GM12878 (cell line): ENCODE data around the gene LIPA. TPM values are rescaled to one million over a fixed set of nuclear protein-coding genes. Genes with fewer than 3 reads are reported as not detected.

Source experiments
- ATAC-seq: fragments of 200-7000 bp; cut with Tn5 transposase; 3 replicates; pipeline ENCODE4 v1.9.1; 2020; ENCODE audit warnings: mild to moderate bottlenecking, moderate library complexity
- BruUV-seq: library from RNA; stranded (reverse); fragments of 400-500 nt; replicated peaks from 2 replicates; lab custom pipeline; 2021; lab: Mats Ljungman, UMichigan
- CTCF ChIA-PET: fragments of 300-600 bp; sonication (Branson Sonifier 250); formaldehyde crosslinking; extraction: SDS; loops from one replicate; lab custom pipeline; 2021; ENCODE audit warnings: inconsistent platforms; lab: Yijun Ruan, JAX
- POLR2A ChIA-PET: fragments of 350-600 bp; formaldehyde crosslinking; extraction: SDS; loops from one replicate; lab custom pipeline; 2021; ENCODE audit warnings: inconsistent platforms; lab: Charles Lee
- RAD21 ChIA-PET: fragments of 300-600 bp; sonication (Branson Sonifier 250); formaldehyde crosslinking; loops from one replicate; lab custom pipeline; 2023; ENCODE audit warnings: antibody characterized with exemption; ENCODE audit not compliant: unreplicated experiment; lab: Charles Lee
- SMC1A ChIA-PET: fragments of 300-600 bp; sonication (Branson Sonifier 250); formaldehyde crosslinking; loops from one replicate; lab custom pipeline; 2023; ENCODE audit not compliant: unreplicated experiment, uncharacterized antibody; lab: Charles Lee
- DNase-seq: peaks from one replicate; pipeline ENCODE4 v3.0.0-alpha.2; 2011; ENCODE audit warnings: low read depth, low spot score
- FAIRE-seq: peaks from 3 replicates; lab custom pipeline; 2011; peaks lifted over from hg19 to GRCh38; lab: Jason Lieb, UNC
- H2AFZ ChIP-seq: 2 replicates; pipeline ENCODE4 v1.6.0; 2011; ENCODE audit warnings: low read depth, low read length, control low read depth; ENCODE audit not compliant: control insufficient read depth
- H3K27ac ChIP-seq: 2 replicates; pipeline ENCODE4 v1.5.1; 2011; ENCODE audit warnings: control low read depth; ENCODE audit not compliant: control insufficient read depth, insufficient read depth
- H3K27me3 ChIP-seq, 2 experiments: replicated peaks in 1 of 2; 2 replicates each; pipeline versions ENCODE4 v1.6.0 to v1.6.1; 2011; ENCODE audit warnings: low read length in 1 of 2; ENCODE audit not compliant: control insufficient read depth in 2 of 2, insufficient read depth in 2 of 2
- H3K36me3 ChIP-seq, 2 experiments: 2 replicates each; pipeline ENCODE4 v1.5.1; 2011; ENCODE audit warnings: low read length in 1 of 2; ENCODE audit not compliant: control insufficient read depth in 2 of 2, insufficient read depth in 2 of 2
- H3K4me1 ChIP-seq: 2 replicates; pipeline ENCODE4 v1.6.1; 2011; ENCODE audit warnings: mild to moderate bottlenecking, low read length, moderate library complexity, mixed read lengths; ENCODE audit not compliant: control insufficient read depth, insufficient read depth
- H3K4me2 ChIP-seq: 2 replicates; pipeline ENCODE4 v1.6.0; 2011; ENCODE audit warnings: control low read depth; ENCODE audit not compliant: control insufficient read depth, insufficient read depth
- H3K4me3 ChIP-seq: fragments of 200-600 bp; sonication (generic); 2 replicates; pipeline ENCODE4 v1.5.1; 2016
- H3K79me2 ChIP-seq: 2 replicates; pipeline ENCODE4 v1.6.0; 2011; ENCODE audit warnings: low read length; ENCODE audit not compliant: control insufficient read depth, insufficient read depth
- H3K9ac ChIP-seq: 2 replicates; pipeline ENCODE4 v1.8.0; 2011; ENCODE audit warnings: low read length, control low read depth, mixed read lengths; ENCODE audit not compliant: control insufficient read depth, insufficient read depth
- H3K9me3 ChIP-seq: replicated peaks from 3 replicates; pipeline ENCODE4 v1.5.1; 2011; ENCODE audit warnings: mild to moderate bottlenecking, low read length; ENCODE audit not compliant: control insufficient read depth, insufficient read depth
- H4K20me1 ChIP-seq: 2 replicates; pipeline ENCODE4 v1.6.0; 2011; ENCODE audit not compliant: control insufficient read depth, insufficient read depth
- ATF2 ChIP-seq: IDR thresholded peaks from 2 replicates; pipeline ENCODE4 v1.6.1; 2012; ENCODE audit warnings: low read length, inconsistent platforms
- ATF3 ChIP-seq: IDR thresholded peaks from 2 replicates; pipeline ENCODE4 v1.6.1; 2011; ENCODE audit warnings: low read depth, mild to moderate bottlenecking, low read length, moderate library complexity, borderline replicate concordance; ENCODE audit errors: extremely low read depth
- BRCA1 ChIP-seq: IDR thresholded peaks from 2 replicates; pipeline ENCODE4 v1.6.1; 2011; ENCODE audit warnings: low read depth, low read length, improper control_type of control experiment
- CBX3 ChIP-seq: fragments of 200-600 bp; sonication (generic); IDR thresholded peaks from 2 replicates; pipeline ENCODE4 v1.6.1; 2016; ENCODE audit warnings: low read depth, borderline replicate concordance
- EGR1 ChIP-seq, 2 experiments: IDR thresholded peaks; 1 replicate in 1 of 2; 2 replicates in 1 of 2; pipeline ENCODE4 v1.6.1; 2011 to 2012; ENCODE audit warnings: low read depth in 2 of 2, low read length in 2 of 2, borderline replicate concordance in 1 of 2, mild to moderate bottlenecking in 1 of 2, moderate library complexity in 1 of 2
- EZH2 ChIP-seq: IDR thresholded peaks from 2 replicates; pipeline ENCODE4 v1.6.1; 2012; ENCODE audit warnings: low read depth, mild to moderate bottlenecking, control low read depth, inconsistent platforms, low read length, borderline replicate concordance; ENCODE audit not compliant: control insufficient read depth
- IRF3 ChIP-seq: fragments of 450-650 bp; IDR thresholded peaks from 2 replicates; pipeline ENCODE4 v1.6.1; 2014; ENCODE audit warnings: mild to moderate bottlenecking
- MAX ChIP-seq: IDR thresholded peaks from 2 replicates; pipeline ENCODE4 v1.6.1; 2012; ENCODE audit warnings: low read depth, low read length, improper control_type of control experiment
- NFXL1 ChIP-seq: fragments of 450-650 bp; IDR thresholded peaks from 2 replicates; pipeline ENCODE4 v1.6.1; 2017; ENCODE audit warnings: antibody characterized with exemption, mild to moderate bottlenecking, borderline replicate concordance
- NFYA ChIP-seq: IDR thresholded peaks from 2 replicates; pipeline ENCODE4 v1.6.1; 2011; ENCODE audit warnings: low read depth, mild to moderate bottlenecking, low read length, improper control_type of control experiment, borderline replicate concordance
- NFYB ChIP-seq: IDR thresholded peaks from 2 replicates; pipeline ENCODE4 v1.6.1; 2011; ENCODE audit warnings: low read depth, mild to moderate bottlenecking, low read length, improper control_type of control experiment, moderate library complexity; ENCODE audit not compliant: insufficient read depth
- NR2F1 ChIP-seq: fragments of 450-650 bp; conservative IDR thresholded peaks from 2 replicates; pipeline ENCODE4 v1.6.1; 2017; ENCODE audit warnings: mild to moderate bottlenecking
- REST ChIP-seq: IDR thresholded peaks from 2 replicates; pipeline ENCODE4 v1.6.1; 2012; ENCODE audit warnings: mild to moderate bottlenecking, low read depth, low read length
- SPI1 ChIP-seq: IDR thresholded peaks from 2 replicates; pipeline ENCODE4 v1.6.1; 2011; ENCODE audit warnings: low read depth, mild to moderate bottlenecking, low read length, moderate library complexity, borderline replicate concordance; ENCODE audit not compliant: insufficient read depth
- in situ Hi-C: fragments of 300-500 bp; cut with MboI; formaldehyde crosslinking; loops from 9 replicates; pipeline ENCODE4 v1.14.3; 2018; ENCODE audit warnings: mixed read lengths
- intact Hi-C: fragments of 100-400 bp; cut with micrococcal nuclease; formaldehyde crosslinking; loops from one replicate; pipeline ENCODE4 v1.14.2; 2022; ENCODE audit not compliant: unreplicated experiment
- polyA plus RNA-seq, 11 experiments: library from polyadenylated mRNA; depleted of rRNA in 4 of 11; unstranded in 6 of 11; stranded (reverse) in 5 of 11; fragments of >200 nt; fragmentation: Nextera tagmentation in 4 of 11; fragmentation: Illumina TruSeq in 1 of 11; extraction: Ambion mirVana in 4 of 11; extraction: Trizol in 1 of 11; gene quantifications; 1 replicate in 1 of 11; 2 replicates in 10 of 11; pipeline versions ENCODE4 v1.2.1 to v1.2.3, GENCODE V29; 2011 to 2016; ENCODE audit warnings: inconsistent platforms in 2 of 11, missing spikeins in 2 of 11, low read depth in 1 of 11
- total RNA-seq, 4 experiments: library from RNA; depleted of rRNA in 3 of 4; stranded (reverse); fragments of >200 nt in 3 of 4; fragmentation: Illumina TruSeq in 1 of 4; extraction: Trizol in 1 of 4; gene quantifications; 2 replicates each; pipeline versions ENCODE4 v1.2.1 to v1.2.3, GENCODE V29; 2013 to 2021

The LIPA gene
- total and polyA plus RNA-seq, 10 of the 15 experiments (the other 5 are each of a cell fraction or from before 2014, with no cell fraction given) = 31.1 to 50.3 (median 39.5) TPM

- intact Hi-C loops (no loop called here), in situ Hi-C loops (no loop called here)
- no peak overlapping the region for H3K4me2 ChIP-seq
- H2AFZ ChIP-seq = no peak overlapping the region
- ChIA-PET CTCF (interaction anchor here (0.6 to 1.0 kb wide), 2 partner anchors 33 to 42 kb away, joined by 3 read pairs; no protein-coding TSS in a partner anchor), SMC1A (interaction anchor here (1.5 kb wide), 1 partner anchor 236 kb away, joined by 5 read pairs; no protein-coding TSS in a partner anchor), RAD21 (no interaction called here), POLR2A (no interaction called here)
- peaks cover 2 to 5% of the 10 kb centered on the region in 2 experiments; a peak in 2 of 4 replicates for H3K27me3 ChIP-seq
- no TSS peak for BruUV-seq
- H4K20me1 ChIP-seq = no peaks in the 10 kb centered on the region
- FAIRE-seq (no peak), ATAC-seq (no peak), DNase-seq (no peak)
- H3K4me1 ChIP-seq = no peaks in the 10 kb centered on the region
- TF ChIP-seq MAX (no peak), CBX3 (no peak), BRCA1 (no peak), EZH2 (no peak), ATF2 (no peak), SPI1 (no peak), ATF3 (no peak), NR2F1 (no peak), NFYA (no peak), EGR1 (IDR thresholded peaks at IDR 0.05; ENCODE audit: borderline replicate concordance in 1 of 2, low read depth in 2 of 2, low read length in 2 of 2) (no peak), IRF3 (no peak), NFXL1 (no peak), NFYB (no peak), REST (no peak)
- H3K27ac ChIP-seq = no peak overlapping the region
- no peak overlapping the region for H3K4me3 ChIP-seq
- H3K9ac ChIP-seq = no peak overlapping the region
- no peaks in the 10 kb centered on the region for H3K9me3 ChIP-seq
- no peaks in the 10 kb centered on the region for H3K79me2 ChIP-seq
- H3K36me3 ChIP-seq = no peaks in the 10 kb centered on the region
Measured at GRCh38 chr10:89173075-89173474, 78.5 kb downstream of the LIPA start.
